Heart right ventricle (tissue), 16 donors: ENCODE data around the gene KRT13. TPM values are rescaled to one million over a fixed set of nuclear protein-coding genes. Genes with fewer than 3 reads are reported as not detected.

ENCODE experiments used
- ATAC-seq, 8 donors: fragments of 200-7000 bp; cut with Tn5 transposase; one replicate each; pipeline ENCODE4 v1.9.1; 2020; ENCODE audit warnings: mild to moderate bottlenecking in 8 of 8, moderate library complexity in 8 of 8, moderate number of reproducible peaks in 1 of 8
- DNase-seq, 2 donors: peaks; one replicate each; pipeline ENCODE4 v3.0.0-alpha.2; 2020
- H3K27ac ChIP-seq, 10 donors: fragments of 200-600 bp; sonication (generic) in 2 of 10; one replicate each; pipeline versions ENCODE4 v1.5.0 to v1.8.0; 2020 to 2022; ENCODE audit warnings: mild to moderate bottlenecking in 3 of 10
- H3K27me3 ChIP-seq, 7 donors: fragments of 200-600 bp; one replicate each; pipeline ENCODE4 v1.8.0; 2021 to 2022; ENCODE audit warnings: mild to moderate bottlenecking in 2 of 7
- H3K36me3 ChIP-seq, 9 donors: fragments of 200-600 bp; sonication (generic) in 1 of 9; one replicate each; pipeline versions ENCODE4 v1.5.0 to v1.8.0; 2020 to 2022; ENCODE audit warnings: mild to moderate bottlenecking in 2 of 9
- H3K4me1 ChIP-seq, 9 donors: fragments of 200-600 bp; sonication (generic) in 1 of 9; one replicate each; pipeline versions ENCODE4 v1.5.0 to v1.8.0; 2020 to 2022; ENCODE audit warnings: mild to moderate bottlenecking in 4 of 9
- H3K4me3 ChIP-seq, 10 donors: fragments of 200-600 bp; sonication (generic) in 2 of 10; one replicate each; pipeline versions ENCODE4 v1.5.0 to v1.8.0; 2020 to 2022; ENCODE audit warnings: mild to moderate bottlenecking in 7 of 10, moderate library complexity in 2 of 10
- H3K9me3 ChIP-seq, 11 donors: fragments of 200-600 bp in 10 of 11; sonication (generic) in 2 of 11; one replicate each; pipeline versions ENCODE4 v1.5.0 to v1.8.0; 2013 to 2022; ENCODE audit warnings: mild to moderate bottlenecking in 2 of 11, control low read depth in 1 of 11, moderate library complexity in 1 of 11
- CTCF ChIP-seq, 9 donors: fragments of 200-600 bp; sonication (generic) in 2 of 9; IDR thresholded peaks; one replicate each; pipeline versions ENCODE4 v1.5.0 to v1.8.0; 2021 to 2022; ENCODE audit warnings: antibody characterized with exemption in 9 of 9, mild to moderate bottlenecking in 5 of 9, moderate library complexity in 1 of 9
- WGBS, 2 donors: extraction: QIAGEN DNeasy Blood & Tissue Kit; methylation state at CpG; one replicate each; pipeline ENCODE4 v1.1.7; 2013; ENCODE audit warnings: inconsistent platforms in 1 of 2; 5-methylcytosine and 5-hydroxymethylcytosine counted together
- intact Hi-C, 10 donors: fragments of 100-400 bp; cut with DNase I; formaldehyde crosslinking; loops; one replicate each; pipeline versions ENCODE4 v1.11.1 to v1.14.2; 2022
- polyA plus RNA-seq, 2 donors: library from polyadenylated mRNA; stranded (reverse); fragments of 200-250 nt; gene quantifications; one replicate each; pipeline ENCODE4 v1.2.3, GENCODE V29; 2013
- total RNA-seq, 10 donors: library from RNA; stranded (reverse); fragmentation: NEBNext Ultra II Directional in 3 of 10; extraction: Animal tissue kit (Norgen Biotek cat#: 25700) in 3 of 10; gene quantifications; one replicate each; pipeline versions ENCODE4 v1.2.1 to v1.2.4, GENCODE V29; 2021 to 2023
- donor health status: Arrhythmogenic right ventricular cardiomyopathy.
- donor health status: ischemic (EF 13 %, LVEDD 7.1; RV severe dilation, severe dysfunction).
- donor health status: healthy with polysubstance abuse.
- donor health status: DM: no; HTN: yes; CAD: no.
- donor health status: DM: no; HTN: no; CAD: no.
- donor health status: ischemic (EF 25% LVEDD 6.9; RV normal size, moderate dysfunction).
- donor health status: ischemic (EF 25% LVEDD 5.7; RV mildly dilated, moderate dysfunction).
- donor health status: healthy.
- donor health status: DM: yes; HTN: yes; CAD: no.
- donor health status: Ischemic cardiomyopathy.
- donor health status: ischemic (EF 35%, LVEDD 5.7; RV mildly dilated, moderate dysfunction).
- donor health status: nonischemic (EF 11% LVEDD 7.7; RV severe dilation, severe dysfunction).
- donor health status: DM: yes; HTN: yes; CAD: no.
- donor health status: PGD.
- donor health status: ischemic (EF 29% LVEDD 5.4; RV normal size, mild dysfunction).
- donor health status: nonischemic (EF 23%, LVEDD 6.1; RV moderate dilation, normal function).

KRT13 gene
- total and polyA plus RNA-seq, 12 donors, result 6.7 TPM; not detected in 11

DNA sequence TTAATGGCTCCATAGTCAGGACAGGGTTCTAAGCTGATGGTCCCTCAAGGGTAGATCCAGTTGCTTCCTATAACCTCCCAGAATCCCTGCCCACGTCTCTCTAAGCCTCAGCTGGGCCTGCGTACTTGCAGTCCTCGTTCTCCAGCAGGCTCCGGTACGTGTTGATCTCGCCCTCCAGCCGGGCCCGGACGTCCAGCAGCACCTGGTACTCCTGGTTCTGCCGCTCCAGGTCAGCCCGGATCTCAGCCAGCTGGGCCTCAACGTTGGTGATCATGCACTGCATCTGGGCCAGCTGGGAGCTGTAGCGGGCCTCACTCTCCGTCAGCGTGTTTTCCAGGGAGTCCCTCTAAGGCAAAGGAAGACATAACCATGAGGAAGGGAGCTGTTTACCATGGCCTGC, 42.7 kb downstream of the KRT13 start:
- no peak for ATAC-seq
- intact Hi-C loops, result no loop called here

DNA sequence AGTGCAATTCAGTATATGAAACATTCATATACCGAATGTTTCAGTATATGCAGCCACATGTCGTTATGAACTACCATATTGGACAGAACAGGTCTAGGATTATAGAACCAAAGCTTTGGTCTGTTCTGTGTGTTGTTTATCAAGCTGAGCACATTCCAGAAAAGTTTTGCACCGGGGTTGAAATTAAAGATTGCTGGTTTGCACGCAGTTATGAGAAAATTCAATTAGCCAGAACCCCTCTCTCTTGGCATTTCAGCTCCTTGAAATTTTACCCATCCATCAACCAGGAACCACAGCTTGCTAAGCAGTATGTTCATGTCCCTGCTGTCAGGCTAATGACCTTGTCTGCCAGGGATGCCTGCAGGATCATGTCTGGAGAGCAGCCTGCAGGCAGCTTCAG, 47.7 kb downstream of the KRT13 start:
- Histone ChIP-seq H3K4me3 (no peak overlapping the region), H3K36me3 (no peaks in the 10 kb centered on the region), H3K4me1 (no peaks in the 10 kb centered on the region), H3K27ac (no peak overlapping the region), H3K27me3 (peaks cover 0 to 16% (median 11%) of the 10 kb centered on the region in 7 donors), H3K9me3 (no peaks in the 10 kb centered on the region)
- WGBS, 2 donors, result 75 to 83% methylated on average over 4 of the region's 4 CpGs
- ATAC-seq (no peak), DNase-seq (no peak)
- no peak for TF ChIP-seq CTCF (IDR thresholded peaks at IDR 0.05)
- intact Hi-C loops, result loop anchor here in 1 of 10 donors (10.0 kb wide), 1 partner anchor 63 kb away; the partner anchor contains the start of gene KRT31

More for the DNA sequence above, 42.7 kb downstream of the KRT13 start:
- H3K36me3 ChIP-seq, result no peaks in the 10 kb centered on the region
- peaks cover 0 to 13% (median 0%) of the 10 kb centered on the region in 7 donors for H3K27me3 ChIP-seq
- no peak for DNase-seq
- H3K4me1 ChIP-seq, result peaks cover 0 to 12% (median 4%) of the 10 kb centered on the region in 9 donors
- WGBS, 2 donors, result 79 to 85% methylated on average over 15 of the region's 15 CpGs
- H3K4me3 ChIP-seq, result no peak overlapping the region
- no peak for TF ChIP-seq CTCF (IDR thresholded peaks at IDR 0.05)
- peaks cover 0 to 3% (median 0%) of the 10 kb centered on the region in 11 donors for H3K9me3 ChIP-seq
- no peak overlapping the region for H3K27ac ChIP-seq

DNA sequence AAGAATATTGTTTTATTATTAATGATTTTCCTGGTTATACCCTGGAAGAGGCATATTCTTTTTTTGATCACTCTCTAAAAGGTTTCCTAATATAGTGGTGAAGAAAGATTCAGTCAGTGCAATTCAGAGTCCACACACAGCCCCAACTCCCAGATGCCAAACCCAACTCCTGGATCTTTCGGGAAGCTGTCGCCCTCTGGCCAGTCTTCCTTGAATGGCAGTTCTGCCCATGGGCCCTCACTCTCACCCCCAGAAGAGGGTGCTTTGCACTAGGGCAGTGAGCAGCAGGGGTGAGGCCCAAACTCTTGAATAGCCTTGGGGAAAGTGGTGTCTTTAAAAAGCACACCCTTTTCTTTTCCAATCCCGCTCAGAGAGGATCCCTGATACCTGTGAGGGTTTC, 49.2 kb downstream of the KRT13 start:
- Histone ChIP-seq H3K4me3 (no peak overlapping the region), H3K27me3 (peaks cover 0 to 27% (median 14%) of the 10 kb centered on the region in 7 donors), H3K4me1 (no peaks in the 10 kb centered on the region), H3K9me3 (peaks cover 0 to 10% (median 0%) of the 10 kb centered on the region in 11 donors), H3K36me3 (no peaks in the 10 kb centered on the region), H3K27ac (no peak overlapping the region)
- intact Hi-C loops, result loop anchor here in 1 of 10 donors (10.0 kb wide), 1 partner anchor 61 kb away; the partner anchor contains the start of gene KRT31
- DNase-seq (no peak), ATAC-seq (no peak)
- peak in 2 of 9 donors; percentile 24 to 25 for TF ChIP-seq CTCF (IDR thresholded peaks at IDR 0.05)
- WGBS, 2 donors, result 77 to 78% methylated on average over 3 of the region's 3 CpGs

- H3K27me3 ChIP-seq, result peaks cover 0 to 33% (median 14%) of the 10 kb centered on the region in 7 donors
- no peak for TF ChIP-seq CTCF (IDR thresholded peaks at IDR 0.05)
- H3K36me3 ChIP-seq, result no peaks in the 10 kb centered on the region
- no peak overlapping the region for H3K4me3 ChIP-seq
- no peak for ATAC-seq
- no peak overlapping the region for H3K27ac ChIP-seq
- WGBS, 2 donors, result 87 to 95% methylated on average over 1 of the region's 1 CpG
- intact Hi-C loops, result loop anchor here in 1 of 10 donors (10.0 kb wide), 1 partner anchor 60 kb away; the partner anchor contains the start of gene KRT31
- DNase-seq, result no peak
- H3K9me3 ChIP-seq, result peaks cover 0 to 10% (median 0%) of the 10 kb centered on the region in 11 donors
- no peaks in the 10 kb centered on the region for H3K4me1 ChIP-seq
Observed at GRCh38 chr17:41455236-41455635, 50.2 kb downstream of the KRT13 start.
